ENCODE measurements around the gene PRR3.

DNA sequence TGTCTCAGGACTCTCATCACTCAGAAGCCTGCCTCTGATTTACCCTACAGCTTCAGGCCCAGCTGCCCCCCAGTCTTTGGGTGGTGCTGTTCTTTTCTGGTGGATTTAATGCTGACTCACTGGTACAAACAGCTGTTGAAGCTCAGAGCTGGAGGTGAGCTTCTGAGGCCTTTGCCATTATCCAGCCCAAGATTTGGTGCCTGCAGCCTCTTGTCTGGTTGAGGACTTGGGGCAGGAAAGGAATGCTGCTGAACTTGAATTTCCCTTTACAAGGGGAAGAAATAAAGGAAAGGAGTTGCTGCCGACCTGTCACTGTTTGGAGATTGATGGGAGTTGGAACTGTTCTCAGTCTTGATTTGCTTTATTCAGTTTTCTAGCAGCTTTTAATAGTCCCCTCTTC, 33.9 kb downstream of the PRR3 start:
- TF ChIP-seq CTCF (IDR thresholded peaks at IDR 0.05) (no peak), POLR2A (IDR thresholded peaks at IDR 0.05) (no peak)

All from tibial nerve (tissue), 3 donors.